IMR-90 (cell line): ENCODE measurements around the gene TMEM229A. TPM values are rescaled to one million over a fixed set of nuclear protein-coding genes. Genes with fewer than 3 reads are reported as not detected.

Experiments used
- ATAC-seq: fragments of 200-7000 bp; cut with Tn5 transposase; 2 replicates; pipeline ENCODE4 v1.9.1; 2020; ENCODE audit warnings: low read depth, mild to moderate bottlenecking, moderate library complexity
- BruUV-seq: library from RNA; stranded (reverse); fragments of 400-500 nt; replicated peaks from 2 replicates; lab custom pipeline; 2021; lab: Mats Ljungman, UMichigan
- CTCF ChIA-PET: fragments of 300-600 bp; formaldehyde crosslinking; extraction: SDS; loops from one replicate; lab custom pipeline; 2021; ENCODE audit warnings: antibody characterized with exemption; lab: Yijun Ruan, JAX
- POLR2A ChIA-PET: fragments of 300-600 bp; sonication (Branson Sonifier 250); formaldehyde crosslinking; loops from one replicate; lab custom pipeline; 2022; ENCODE audit warnings: antibody characterized with exemption; ENCODE audit not compliant: unreplicated experiment; lab: Charles Lee
- DNase-seq: peaks from one replicate; pipeline ENCODE4 v3.0.0; 2013
- H2AFZ ChIP-seq: replicated peaks from 2 replicates; pipeline ENCODE3; 2013; ENCODE audit warnings: low read length, mild to moderate bottlenecking; ENCODE audit not compliant: poor library complexity
- H2AK5ac ChIP-seq: 2 replicates; pipeline ENCODE4 v1.6.1; 2013; ENCODE audit warnings: low read depth, low read length, inconsistent platforms
- H2AK9ac ChIP-seq: replicated peaks from 2 replicates; pipeline ENCODE3; 2013; ENCODE audit warnings: mild to moderate bottlenecking, low read depth, low read length, moderate library complexity; ENCODE audit not compliant: poor library complexity
- H2BK120ac ChIP-seq: 2 replicates; pipeline ENCODE4 v1.6.1; 2013; ENCODE audit warnings: low read depth, low read length, inconsistent platforms
- H2BK15ac ChIP-seq: 3 replicates; pipeline ENCODE4 v1.6.1; 2013; ENCODE audit warnings: low read depth, low read length, inconsistent platforms
- H2BK20ac ChIP-seq: 2 replicates; pipeline ENCODE4 v1.6.1; 2013; ENCODE audit warnings: low read depth, mild to moderate bottlenecking, inconsistent platforms, low read length, moderate library complexity
- H2BK5ac ChIP-seq: 2 replicates; pipeline ENCODE4 v1.6.1; 2013; ENCODE audit warnings: mild to moderate bottlenecking, low read depth, low read length, inconsistent platforms; ENCODE audit not compliant: poor library complexity, severe bottlenecking
- H3K14ac ChIP-seq: replicated peaks from 2 replicates; pipeline ENCODE4 v1.6.1; 2013; ENCODE audit warnings: low read depth, low read length, inconsistent platforms
- H3K18ac ChIP-seq: 2 replicates; pipeline ENCODE4 v1.6.1; 2013; ENCODE audit warnings: low read depth, low read length, control low read depth
- H3K23ac ChIP-seq: 2 replicates; pipeline ENCODE4 v1.6.1; 2013; ENCODE audit warnings: low read depth, low read length, inconsistent platforms
- H3K27ac ChIP-seq: 2 replicates; pipeline ENCODE4 v1.5.1; 2013; ENCODE audit warnings: mild to moderate bottlenecking, control low read depth, low read length; ENCODE audit not compliant: insufficient read depth
- H3K27me3 ChIP-seq: 2 replicates; pipeline ENCODE4 v1.6.1; 2013; ENCODE audit warnings: low read length; ENCODE audit not compliant: control insufficient read depth, insufficient read depth
- H3K36me3 ChIP-seq: 2 replicates; pipeline ENCODE4 v1.6.1; 2013; ENCODE audit warnings: low read length, mixed read lengths; ENCODE audit not compliant: control insufficient read depth, insufficient read depth
- H3K4ac ChIP-seq: 2 replicates; pipeline ENCODE4 v1.6.1; 2013; ENCODE audit warnings: low read depth, low read length, inconsistent platforms
- H3K4me1 ChIP-seq: 2 replicates; pipeline ENCODE4 v1.6.1; 2013; ENCODE audit warnings: low read length, mixed read lengths; ENCODE audit not compliant: control insufficient read depth, insufficient read depth
- H3K4me2 ChIP-seq: 2 replicates; pipeline ENCODE4 v1.6.1; 2013; ENCODE audit warnings: low read depth, mild to moderate bottlenecking, control low read depth, low read length, moderate library complexity
- H3K4me3 ChIP-seq: 2 replicates; pipeline ENCODE4 v1.5.1; 2013; ENCODE audit warnings: low read depth, mild to moderate bottlenecking, control low read depth, low read length, moderate library complexity; ENCODE audit not compliant: insufficient read depth
- H3K56ac ChIP-seq: 2 replicates; pipeline ENCODE4 v1.6.1; 2013; ENCODE audit warnings: low read length, inconsistent platforms; ENCODE audit not compliant: insufficient read depth; ENCODE audit errors: extremely low read depth
- H3K79me1 ChIP-seq, 2 experiments: 2 replicates each; pipeline ENCODE4 v1.6.1; 2013; ENCODE audit warnings: low read length in 2 of 2, inconsistent platforms in 1 of 2, low read depth in 1 of 2
- H3K9ac ChIP-seq: 2 replicates; pipeline ENCODE4 v1.6.1; 2013; ENCODE audit warnings: low read depth, low read length, control low read depth
- H3K9me1 ChIP-seq: 2 replicates; pipeline ENCODE4 v1.6.1; 2013; ENCODE audit warnings: low read length, inconsistent platforms; ENCODE audit not compliant: insufficient read depth
- H3K9me3 ChIP-seq: 2 replicates; pipeline ENCODE4 v1.6.1; 2013; ENCODE audit warnings: low read length; ENCODE audit not compliant: control insufficient read depth, insufficient read depth
- H4K20me1 ChIP-seq: 2 replicates; pipeline ENCODE4 v1.6.1; 2013; ENCODE audit warnings: low read length, inconsistent platforms; ENCODE audit not compliant: insufficient read depth
- H4K5ac ChIP-seq: 2 replicates; pipeline ENCODE4 v1.6.1; 2013; ENCODE audit warnings: mild to moderate bottlenecking, low read depth, low read length, control low read depth
- H4K8ac ChIP-seq, 2 experiments: 2 replicates each; pipeline ENCODE4 v1.6.1; 2013; ENCODE audit warnings: low read depth in 2 of 2, low read length in 2 of 2, control low read depth in 1 of 2, inconsistent platforms in 1 of 2
- H4K91ac ChIP-seq: 2 replicates; pipeline ENCODE4 v1.6.1; 2013; ENCODE audit warnings: low read depth, low read length, inconsistent platforms; ENCODE audit not compliant: insufficient read depth
- BHLHE40 ChIP-seq: fragments of 150-350 bp; IDR thresholded peaks from 2 replicates; pipeline ENCODE4 v1.6.1; 2016; ENCODE audit warnings: mild to moderate bottlenecking, low read depth, low read length
- CEBPB ChIP-seq: IDR thresholded peaks from 2 replicates; pipeline ENCODE4 v1.6.1; 2012; ENCODE audit warnings: low read depth, low read length, improper control_type of control experiment
- ELK1 ChIP-seq: fragments of 150-350 bp; IDR thresholded peaks from 2 replicates; pipeline ENCODE4 v1.6.1; 2016; ENCODE audit warnings: low read depth, mild to moderate bottlenecking, low read length, moderate library complexity, borderline replicate concordance
- FOS ChIP-seq: fragments of 150-350 bp; IDR thresholded peaks from 2 replicates; pipeline ENCODE4 v1.6.1; 2016; ENCODE audit warnings: low read depth, low read length
- MAFK ChIP-seq: IDR thresholded peaks from 2 replicates; pipeline ENCODE4 v1.6.1; 2012; ENCODE audit warnings: low read depth, low read length, improper control_type of control experiment
- MAZ ChIP-seq: IDR thresholded peaks from 2 replicates; pipeline ENCODE4 v1.6.1; 2012; ENCODE audit warnings: low read depth, mild to moderate bottlenecking, low read length, improper control_type of control experiment, moderate library complexity, borderline replicate concordance
- MXI1 ChIP-seq: IDR thresholded peaks from 2 replicates; pipeline ENCODE4 v1.6.1; 2012; ENCODE audit warnings: low read depth, mild to moderate bottlenecking, low read length, moderate library complexity, borderline replicate concordance
- NFE2L2 ChIP-seq: fragments of 150-350 bp; IDR thresholded peaks from 2 replicates; pipeline ENCODE4 v1.6.1; 2016; ENCODE audit warnings: low read depth, mild to moderate bottlenecking, low read length
- RAD21 ChIP-seq: IDR thresholded peaks from 2 replicates; pipeline ENCODE4 v1.6.1; 2012; ENCODE audit warnings: low read length, improper control_type of control experiment
- RFX5 ChIP-seq: IDR thresholded peaks from 2 replicates; pipeline ENCODE4 v1.8.0; 2012; ENCODE audit warnings: low read depth, mild to moderate bottlenecking, low read length, moderate library complexity
- USF2 ChIP-seq: fragments of 150-350 bp; IDR thresholded peaks from 2 replicates; pipeline ENCODE4 v1.6.1; 2017; ENCODE audit warnings: mild to moderate bottlenecking, antibody characterized with exemption, low read length, low read depth
- WGBS, 2 experiments: methylation state at CpG; one replicate each; pipeline versions ENCODE4 v1.1.5 to v1.1.7; 2013; ENCODE audit warnings: missing lambda C conversion rate in 2 of 2; ENCODE audit not compliant: insufficient read length in 1 of 2; ENCODE audit errors: extremely low coverage in 2 of 2; 5-methylcytosine and 5-hydroxymethylcytosine counted together
- dilution Hi-C: fragments of 300-500 bp; cut with HindIII; formaldehyde crosslinking; loops from one replicate; pipeline ENCODE4 v1.14.3; 2018; ENCODE audit warnings: low sequenced_read_pairs; ENCODE audit not compliant: unreplicated experiment
- in situ Hi-C: fragments of 300-500 bp; cut with MboI; formaldehyde crosslinking; loops from 3 replicates; pipeline ENCODE4 v1.14.3; 2019; ENCODE audit warnings: low sequenced_read_pairs, inconsistent platforms, mixed read lengths
- intact Hi-C: fragments of 100-400 bp; cut with micrococcal nuclease; formaldehyde crosslinking; loops from 2 replicates; pipeline ENCODE4 v1.10.0; 2022
- polyA plus RNA-seq, 3 experiments: library from polyadenylated mRNA; depleted of rRNA; stranded (reverse); fragments of >200 nt; gene quantifications; 2 replicates each; pipeline ENCODE4 v1.2.3, GENCODE V29; 2012; ENCODE audit warnings: low replicate concordance in 1 of 3
- total RNA-seq: library from RNA; depleted of rRNA; stranded (reverse); fragments of >200 nt; gene quantifications from 2 replicates; pipeline ENCODE4 v1.2.3, GENCODE V29; 2012

TMEM229A gene
- total and polyA plus RNA-seq, 2 of the 4 experiments (the other 2 are of a cell fraction) = not detected

- no peaks in the 10 kb centered on the region for H3K9me3 ChIP-seq
- H2BK15ac ChIP-seq = no peak overlapping the region
- no TSS peak for BruUV-seq
- intact Hi-C loops = no loop called here
- in situ Hi-C loops = no loop called here
- H3K56ac ChIP-seq = no peak overlapping the region
- no peaks in the 10 kb centered on the region for H4K20me1 ChIP-seq
- H3K9ac ChIP-seq = no peak overlapping the region
- no peak overlapping the region for H3K14ac ChIP-seq
- H3K9me1 ChIP-seq = no peaks in the 10 kb centered on the region
- H2BK20ac ChIP-seq = no peak overlapping the region
- H4K8ac ChIP-seq = no peak overlapping the region
- CTCF ChIA-PET = interaction anchor here (1.0 kb wide), 1 partner anchor 10 kb away, joined by 3 read pairs; the partner anchor contains the start of gene TMEM229A
- DNase-seq (no peak), ATAC-seq (no peak)
- H3K27me3 ChIP-seq = no peaks in the 10 kb centered on the region
- no peak overlapping the region for H4K91ac ChIP-seq
- no CpG with 5 or more reads among the region's 2 CpGs for WGBS, 2 experiments
- no peak overlapping the region for H2BK5ac ChIP-seq
- no peak overlapping the region for H2BK120ac ChIP-seq
- no peak overlapping the region for H3K4me2 ChIP-seq
- no peaks in the 10 kb centered on the region for H3K4me1 ChIP-seq
- no peak overlapping the region for H3K4me3 ChIP-seq
- no peaks in the 10 kb centered on the region for H3K36me3 ChIP-seq
- no peak overlapping the region for H3K27ac ChIP-seq
- H4K5ac ChIP-seq = no peak overlapping the region
- H3K23ac ChIP-seq = no peak overlapping the region
- TF ChIP-seq RFX5 (no peak), ELK1 (no peak), MXI1 (no peak), MAZ (no peak), NFE2L2 (no peak), FOS (no peak), CEBPB (no peak), USF2 (no peak), MAFK (no peak), RAD21 (no peak), BHLHE40 (no peak)
- POLR2A ChIA-PET = no interaction called here
- H3K79me1 ChIP-seq = no peaks in the 10 kb centered on the region
- dilution Hi-C loops = no loop called here
- no peak overlapping the region for H2AK5ac ChIP-seq
- no peak overlapping the region for H2AFZ ChIP-seq
- H2AK9ac ChIP-seq = no peak overlapping the region
- no peak overlapping the region for H3K4ac ChIP-seq
- H3K18ac ChIP-seq = no peak overlapping the region
Observed at GRCh38 chr7:124042826-124043225, 10.0 kb upstream of the TMEM229A start.
